GM21390 (cell line): ENCODE results near the gene TRMT61A.

Experiments used
- ATAC-seq: cut with Tn5 transposase; IDR thresholded peaks from one replicate; pipeline ENCODE4 v1.9.1; 2021; ENCODE audit not compliant: unreplicated experiment

Gene TRMT61A

GRCh38 chr14:103533999-103534575 lies 5.1 kb downstream of the TRMT61A start:
- no peak for ATAC-seq

GRCh38 chr14:103534576-103535061 lies 5.6 kb downstream of the TRMT61A start:
- no peak for ATAC-seq

DNA sequence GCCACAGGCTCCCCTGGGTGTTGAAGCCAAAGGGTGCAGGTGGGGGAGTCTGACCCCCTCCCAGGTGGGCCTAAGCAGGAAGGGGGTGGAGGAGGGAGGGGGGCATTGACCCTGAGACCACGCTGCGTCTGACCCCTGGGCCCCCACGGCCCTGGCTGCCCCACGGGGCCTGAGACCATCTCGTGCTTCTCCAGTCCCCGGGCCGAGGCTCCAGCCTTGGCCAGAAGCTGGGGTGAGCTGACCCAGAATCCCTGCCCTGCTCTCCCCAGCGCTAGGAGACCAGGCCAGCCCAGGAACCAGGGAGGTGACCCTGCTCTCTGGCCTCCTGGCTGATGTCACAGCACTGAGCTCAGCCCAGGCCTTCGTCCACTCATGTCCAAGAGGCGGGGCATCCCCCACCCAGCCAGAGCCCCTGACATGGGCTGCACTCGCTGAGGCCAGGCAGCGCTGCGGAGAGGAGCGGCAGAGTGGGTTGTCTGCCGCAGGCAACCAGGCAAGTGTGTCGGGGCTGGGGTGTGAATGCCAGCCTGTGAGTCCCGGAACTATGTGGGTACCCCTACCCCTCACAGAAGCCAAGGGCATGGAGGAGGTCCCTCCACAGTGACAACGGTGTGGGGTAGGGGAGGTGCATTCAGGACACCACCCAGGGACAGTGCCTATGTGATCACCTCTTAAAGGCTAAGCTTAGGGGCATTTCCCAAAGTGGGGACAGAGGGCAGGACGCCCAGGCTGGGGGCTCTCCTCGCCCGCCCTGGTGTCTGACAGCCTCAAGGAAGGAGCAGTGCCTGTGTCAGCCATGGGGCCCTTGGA lies 6.3 kb downstream of the TRMT61A start:
- ATAC-seq: no peak

DNA sequence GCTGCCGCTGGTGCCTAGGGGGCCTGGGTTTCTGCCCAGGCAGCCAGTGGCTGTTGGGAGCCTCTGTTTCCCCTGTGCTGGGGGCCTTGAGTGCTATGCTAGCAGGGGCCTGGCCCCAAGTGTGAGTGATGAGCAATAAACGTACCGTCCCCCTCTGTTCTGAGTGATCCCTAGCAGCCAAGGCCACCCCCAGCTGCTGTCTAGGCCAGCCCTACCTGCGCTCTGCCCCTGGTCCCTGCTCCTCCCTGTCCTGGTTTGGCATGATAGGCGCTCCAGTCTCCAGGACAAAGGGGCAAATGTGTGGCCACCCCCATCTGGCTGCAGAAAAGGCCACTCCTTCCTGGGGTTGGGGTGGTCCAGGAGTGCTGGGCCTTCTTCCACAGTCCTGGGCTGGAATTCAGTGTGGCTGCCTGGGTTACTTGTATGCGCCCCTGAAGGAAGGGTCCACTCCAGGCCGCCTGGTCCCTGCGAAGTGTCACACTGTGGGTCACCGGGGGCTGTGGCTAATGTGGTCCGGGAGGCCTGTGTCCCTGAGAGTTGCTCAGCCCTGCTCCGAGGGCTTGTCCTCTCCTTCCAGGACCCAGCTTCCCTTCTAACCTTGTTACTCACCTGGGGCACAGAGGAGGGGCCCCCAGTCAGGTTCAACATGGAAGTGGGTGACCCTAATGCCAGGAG lies 7.0 kb downstream of the TRMT61A start:
- no peak for ATAC-seq

GRCh38 chr14:103536693-103537092 lies 7.7 kb downstream of the TRMT61A start:
- no peak for ATAC-seq

- ATAC-seq: no peak
Observed at GRCh38 chr14:103537175-103537990, 8.4 kb downstream of the TRMT61A start.

GRCh38 chr14:103538291-103539055 lies 9.5 kb downstream of the TRMT61A start:
- ATAC-seq: no peak

GRCh38 chr14:103539056-103539825 lies 10.2 kb downstream of the TRMT61A start:
- ATAC-seq: no peak

- ATAC-seq: no peak
Observed at GRCh38 chr14:103540821-103541708, 12.1 kb downstream of the TRMT61A start.

DNA sequence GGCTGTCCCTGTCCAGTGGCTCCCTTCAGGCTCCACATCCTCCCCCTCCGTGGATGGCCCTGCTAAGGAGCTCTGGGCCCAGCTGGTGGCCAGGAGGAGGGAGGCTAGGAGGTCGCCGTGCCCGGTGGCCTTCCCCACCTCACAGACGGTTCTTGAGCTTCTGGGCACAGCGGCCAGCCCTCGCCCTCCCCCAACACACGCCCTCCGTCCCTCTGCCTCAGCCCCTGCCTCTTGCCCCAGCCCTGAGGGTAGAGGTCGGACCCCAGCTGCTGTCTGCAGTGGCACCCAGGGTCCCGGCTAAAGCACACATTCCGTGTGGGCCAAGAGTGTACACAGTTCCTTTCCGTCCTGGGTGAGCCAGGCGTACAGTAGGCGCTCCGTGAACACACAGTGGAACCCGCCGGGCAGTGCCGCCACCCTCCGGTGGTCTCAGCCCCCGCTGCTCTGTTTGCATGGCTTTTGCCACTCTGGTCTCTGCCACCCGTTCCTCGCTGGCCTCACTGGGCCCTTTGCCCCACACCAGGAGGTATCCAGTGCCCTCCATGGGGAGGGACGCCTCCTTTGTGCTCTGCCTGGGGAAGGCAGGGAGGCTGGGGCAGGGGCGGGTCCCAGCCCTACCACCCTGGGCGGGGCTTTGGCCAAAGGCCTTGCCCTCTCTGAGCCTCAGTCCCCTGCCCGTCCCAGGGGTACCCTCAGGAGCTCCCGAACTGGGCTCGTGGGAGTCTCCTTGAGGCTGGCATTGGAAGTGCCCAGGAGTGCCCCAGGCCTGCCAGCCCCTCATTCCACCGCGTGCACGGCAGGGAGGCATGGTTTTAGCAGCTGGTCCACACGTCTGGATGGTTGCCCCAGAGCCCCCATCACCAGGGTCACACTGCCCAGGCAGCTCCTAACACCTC lies 13.0 kb downstream of the TRMT61A start:
- ATAC-seq: no peak

DNA sequence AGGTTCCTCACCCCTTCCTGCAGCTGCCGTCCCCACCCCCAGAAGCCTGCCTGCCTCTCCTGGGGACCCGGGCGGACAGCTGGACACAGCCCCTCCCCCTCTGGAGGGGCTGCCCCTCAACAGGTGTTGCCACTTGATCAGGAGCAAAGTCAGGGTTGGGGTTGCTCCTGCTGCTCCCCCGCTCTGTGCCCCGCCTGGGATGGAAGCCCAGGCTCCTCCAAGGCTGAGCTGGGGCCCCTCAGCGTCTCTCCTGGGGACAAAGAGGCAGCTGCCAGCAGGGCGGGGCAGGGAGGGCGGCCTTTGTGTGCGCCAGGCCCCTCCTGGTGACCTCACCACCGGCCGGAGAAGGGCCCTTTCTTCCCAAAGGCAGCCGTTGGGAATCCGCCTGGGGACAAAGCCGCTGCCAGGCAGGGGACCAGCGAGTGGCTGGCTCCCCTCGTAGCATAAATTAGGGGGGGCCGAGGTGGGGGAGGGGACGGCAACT lies 13.7 kb downstream of the TRMT61A start:
- no peak for ATAC-seq

DNA sequence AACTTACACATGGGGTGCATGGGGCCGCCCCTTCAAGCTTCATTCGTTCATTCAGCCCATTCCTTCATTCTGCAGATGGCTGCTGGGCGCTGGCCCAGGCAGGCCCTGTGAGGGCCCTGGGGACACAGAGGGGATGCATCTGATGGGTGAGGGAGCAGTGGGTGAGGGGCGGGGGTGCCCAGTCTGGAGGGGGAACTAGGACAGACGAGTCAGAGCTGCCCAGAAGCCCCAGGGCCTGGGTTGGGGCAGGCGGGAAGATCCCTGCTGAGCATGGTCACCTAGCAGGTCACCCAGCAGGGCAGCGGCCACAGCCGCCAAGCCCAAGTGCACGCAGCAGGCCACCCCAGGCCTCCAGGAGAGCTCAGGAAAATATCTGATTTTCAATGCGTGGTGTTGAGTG lies 14.1 kb downstream of the TRMT61A start:
- no peak for ATAC-seq

DNA sequence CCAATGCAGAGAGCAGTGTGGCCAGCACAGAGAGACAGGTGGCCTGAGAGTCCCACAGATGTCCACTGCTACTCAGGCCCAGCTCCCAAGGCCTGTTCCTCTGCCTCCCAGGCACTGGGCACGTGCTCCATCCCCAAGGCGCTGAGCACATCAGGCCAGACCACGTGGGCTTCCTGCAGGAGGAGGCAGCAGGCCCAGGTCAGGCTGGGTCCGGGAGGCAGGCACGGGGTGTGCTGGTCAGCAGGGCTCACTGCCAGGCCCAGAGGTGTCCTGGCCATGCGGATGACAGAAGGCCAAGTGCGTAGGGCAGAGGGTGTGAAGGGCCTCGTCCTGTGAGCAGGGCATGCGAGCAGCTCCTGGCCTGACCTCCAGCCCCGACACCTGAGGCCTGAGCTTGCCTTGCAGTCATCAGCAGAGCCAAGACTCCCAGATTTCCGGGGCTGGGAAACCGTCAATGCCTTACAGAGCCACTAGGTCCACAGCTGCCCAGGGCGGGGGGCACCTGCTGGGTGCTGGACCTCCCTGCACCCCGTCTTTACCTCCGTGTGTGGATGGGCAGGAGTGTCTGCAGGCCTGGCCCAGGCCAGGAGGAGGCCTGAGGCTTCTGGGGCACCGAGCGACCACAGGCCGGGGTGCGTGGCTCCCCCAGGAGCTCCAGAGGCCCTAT lies 14.9 kb downstream of the TRMT61A start:
- ATAC-seq: no peak

DNA sequence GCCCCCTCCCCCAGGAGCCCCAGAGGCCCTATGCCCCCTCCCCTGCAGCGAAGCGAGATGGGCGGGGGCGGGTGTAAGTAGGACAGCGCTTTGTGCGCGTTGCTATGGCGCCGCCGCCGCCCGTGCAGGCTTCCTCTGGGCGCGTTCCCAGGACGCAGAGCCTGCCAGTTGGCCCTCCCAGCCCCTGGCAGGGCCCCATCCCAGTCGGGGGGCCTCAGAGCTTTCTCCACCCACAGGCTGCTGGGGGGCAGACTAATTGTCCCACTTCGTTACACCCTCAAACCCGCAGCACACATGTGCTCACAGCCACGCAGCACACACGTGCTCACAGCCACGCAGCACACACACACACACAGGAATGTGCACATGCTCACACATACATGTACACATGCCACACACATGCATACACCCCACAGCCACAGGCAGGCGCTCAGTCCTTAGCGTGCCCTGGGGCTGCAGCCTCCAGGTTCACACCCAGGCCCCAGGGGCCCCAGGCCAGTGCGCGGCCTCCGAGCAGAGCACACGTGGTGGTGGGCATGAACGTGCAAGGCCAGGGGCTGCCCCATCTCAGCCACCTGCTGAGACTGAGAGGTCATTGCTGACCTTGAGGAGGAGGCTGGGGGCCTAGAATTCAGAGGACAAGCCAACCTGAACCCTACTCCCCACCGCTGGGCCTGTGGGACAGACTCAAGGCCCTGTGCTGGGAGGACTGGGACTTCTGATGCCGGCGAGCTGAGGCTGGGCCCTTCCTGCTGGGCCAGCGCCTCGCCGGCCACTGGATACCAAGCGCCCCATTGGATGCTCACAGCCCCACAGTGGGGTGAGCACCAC lies 15.6 kb downstream of the TRMT61A start:
- no peak for ATAC-seq

DNA sequence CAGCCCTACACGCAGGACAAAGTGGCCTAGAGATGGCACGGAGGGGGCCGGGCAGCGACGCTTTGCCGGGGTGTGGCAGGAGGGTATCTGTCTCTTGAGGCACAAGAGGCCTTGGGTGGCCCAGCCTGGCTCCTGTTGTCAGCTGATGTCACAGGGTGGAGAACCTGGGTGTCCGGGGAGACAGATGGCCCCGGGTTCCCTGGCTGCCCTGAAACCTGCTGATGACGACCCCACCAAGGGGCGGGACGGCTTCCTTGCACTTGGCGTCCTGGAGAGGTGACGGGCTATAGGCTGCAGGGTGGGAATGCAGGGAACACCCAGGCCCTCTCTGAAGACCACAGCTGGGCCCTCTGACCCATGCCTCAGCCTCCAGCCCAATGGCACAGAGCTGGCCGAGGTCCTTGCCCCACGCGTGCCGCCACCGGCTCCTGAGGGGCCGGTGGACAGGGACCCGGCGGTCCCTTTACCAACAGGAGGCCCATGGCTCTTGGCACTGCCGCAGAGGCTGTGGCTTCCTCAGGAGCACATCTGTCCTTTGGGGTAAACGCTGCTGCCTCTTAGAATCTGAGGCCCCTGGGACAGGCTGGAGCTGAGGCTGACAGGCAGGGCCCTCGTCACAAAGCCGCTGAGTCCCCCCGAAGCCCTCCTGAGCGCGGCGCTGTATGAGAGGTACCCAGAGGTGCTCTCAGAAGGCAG lies 16.4 kb downstream of the TRMT61A start:
- ATAC-seq: no peak
